Activated CD8-positive, alpha-beta memory T cell treated with anti-CD3 and anti-CD28 coated beads, Interleukin-2, amount 10 ng/mL, durations not matched to agents 7 days and 5 days (primary cell): ENCODE results near the gene SCRT2. TPM values are rescaled to one million over a fixed set of nuclear protein-coding genes. Genes with fewer than 3 reads are reported as not detected.
"Not testable (repeated sequence)": the region's sequence is repeated elsewhere in the genome, so short reads cannot be mapped to it uniquely, and the experiment has no call there.

Experiments
- ATAC-seq: fragments of 150-1000 bp; cut with Tn5 transposase; one replicate; pipeline ENCODE4 v1.10.0; 2021; ENCODE audit warnings: moderate library complexity
- CTCF ChIA-PET: fragments of 350-600 bp; sonication (Branson Sonifier 250); formaldehyde crosslinking; loops from one replicate; lab custom pipeline; 2021; ENCODE audit warnings: antibody characterized with exemption; lab: Charles Lee
- DNase-seq: peaks from one replicate; pipeline ENCODE4 v3.0.0-alpha.2; 2020
- H3K27ac Mint-ChIP-seq: one replicate; pipeline ENCODE4 v1.8.0; 2021; ENCODE audit warnings: mild to moderate bottlenecking, mixed read lengths
- H3K27me3 Mint-ChIP-seq: one replicate; pipeline ENCODE4 v1.8.0; 2021; ENCODE audit warnings: mixed read lengths
- H3K36me3 Mint-ChIP-seq: one replicate; pipeline ENCODE4 v1.8.0; 2021; ENCODE audit warnings: mild to moderate bottlenecking, mixed read lengths
- H3K4me1 Mint-ChIP-seq: one replicate; pipeline ENCODE4 v1.8.0; 2021; ENCODE audit warnings: mixed read lengths
- H3K4me3 Mint-ChIP-seq: one replicate; pipeline ENCODE4 v1.8.0; 2021; ENCODE audit warnings: mild to moderate bottlenecking, moderate library complexity, mixed read lengths
- H3K9me3 Mint-ChIP-seq: one replicate; pipeline ENCODE4 v1.8.0; 2022; ENCODE audit warnings: low read depth, mixed read lengths
- total RNA-seq, 2 experiments: library from RNA; stranded (reverse); gene quantifications; one replicate each; pipeline ENCODE4 v1.2.3, GENCODE V29; 2021

The SCRT2 gene
- total RNA-seq, 2 experiments from 2014 or later: not detected

DNA sequence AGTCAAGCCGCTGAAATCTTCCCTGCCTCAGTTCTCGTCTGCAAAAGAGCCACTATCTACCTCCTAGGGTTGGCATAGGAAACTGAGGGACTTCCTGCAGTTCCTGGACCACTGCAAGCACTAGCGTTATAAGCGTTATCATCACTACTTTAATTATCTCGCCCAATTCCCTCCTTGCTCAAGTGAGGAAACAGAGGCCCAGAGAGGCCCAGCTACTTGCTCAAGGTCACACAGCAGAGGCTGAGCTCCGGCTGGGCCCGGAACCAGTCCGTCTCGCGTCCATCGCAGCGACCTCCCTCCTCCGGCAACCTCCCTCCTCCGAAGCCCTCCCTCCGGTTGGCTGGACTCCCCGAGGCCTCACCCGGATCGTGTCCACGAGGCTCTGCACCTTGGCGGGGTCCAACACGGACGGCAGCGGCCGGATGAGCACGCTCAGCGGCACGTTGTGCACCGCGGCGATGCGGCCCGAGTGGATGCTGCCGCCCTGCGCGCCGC is 22.9 kb downstream of the SCRT2 start:
- DNase-seq (peak; percentile 59), ATAC-seq (peak; percentile 31)
- H3K36me3 Mint-ChIP-seq: peaks cover 21% of the 10 kb centered on the region
- H3K27me3 Mint-ChIP-seq: peaks cover 10% of the 10 kb centered on the region
- H3K4me3 Mint-ChIP-seq: peak overlapping the region; percentile 82
- peak overlapping the region; percentile 85 for H3K27ac Mint-ChIP-seq
- CTCF ChIA-PET: interaction anchor here (1.2 kb wide), 2 partner anchors 15 to 90 kb away, joined by 3 to 5 read pairs; no protein-coding TSS in a partner anchor
- no peaks in the 10 kb centered on the region for H3K9me3 Mint-ChIP-seq
- H3K4me1 Mint-ChIP-seq: peaks cover 26% of the 10 kb centered on the region

DNA sequence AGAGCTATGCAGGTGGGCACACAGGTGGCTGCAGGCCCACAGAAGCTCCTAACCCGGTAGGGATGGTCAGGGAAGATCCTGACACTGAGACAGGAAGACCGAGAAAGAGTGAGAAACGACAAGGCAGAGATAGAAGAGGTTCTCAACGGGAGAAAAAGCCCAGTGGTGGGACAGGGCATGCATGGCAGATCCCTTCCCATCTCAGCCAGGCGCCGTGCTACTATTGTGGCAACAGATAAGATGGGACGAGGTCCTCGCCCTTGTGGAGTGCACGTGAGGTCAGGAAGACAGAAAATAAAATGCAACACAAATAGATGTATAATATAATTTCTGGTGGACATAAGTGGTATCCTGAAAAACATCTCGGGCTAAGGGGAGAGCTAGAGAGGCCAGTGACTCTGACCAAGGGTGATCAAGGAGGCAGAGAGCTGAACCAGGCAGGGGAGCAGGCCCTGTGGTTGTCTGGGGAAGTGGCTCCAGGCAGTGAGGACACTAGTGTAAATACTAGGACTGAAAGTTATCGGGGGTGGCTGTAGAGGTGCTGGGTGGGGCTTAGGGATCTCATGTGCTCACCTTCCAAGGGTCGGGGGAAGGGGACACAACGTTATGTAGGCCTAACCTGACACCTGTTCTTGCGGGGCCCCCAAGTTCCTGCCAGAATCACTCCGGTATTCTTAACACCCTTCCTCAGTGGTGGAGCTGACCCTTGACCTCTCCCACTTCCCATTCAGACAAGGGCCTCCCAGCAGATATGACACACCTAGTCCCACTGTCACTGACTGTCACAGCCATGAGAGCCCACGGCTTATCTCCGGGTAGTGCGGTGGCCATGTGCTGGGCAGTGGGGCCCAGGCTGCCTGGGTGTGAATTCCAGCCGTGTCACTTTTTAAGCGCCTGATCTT is 23.6 kb downstream of the SCRT2 start:
- Mint-ChIP-seq H3K4me1 (peaks cover 26% of the 10 kb centered on the region), H3K27me3 (peaks cover 7% of the 10 kb centered on the region), H3K36me3 (peaks cover 26% of the 10 kb centered on the region), H3K4me3 (peak overlapping the region; percentile 82), H3K9me3 (no peaks in the 10 kb centered on the region), H3K27ac (peak overlapping the region; percentile 85)
- CTCF ChIA-PET: interaction anchor here (1.2 to 2.1 kb wide), 3 partner anchors 12 to 89 kb away, joined by 3 to 6 read pairs (median 5); no protein-coding TSS in a partner anchor
- DNase-seq (peak; percentile 43), ATAC-seq (peak; percentile 6)

DNA sequence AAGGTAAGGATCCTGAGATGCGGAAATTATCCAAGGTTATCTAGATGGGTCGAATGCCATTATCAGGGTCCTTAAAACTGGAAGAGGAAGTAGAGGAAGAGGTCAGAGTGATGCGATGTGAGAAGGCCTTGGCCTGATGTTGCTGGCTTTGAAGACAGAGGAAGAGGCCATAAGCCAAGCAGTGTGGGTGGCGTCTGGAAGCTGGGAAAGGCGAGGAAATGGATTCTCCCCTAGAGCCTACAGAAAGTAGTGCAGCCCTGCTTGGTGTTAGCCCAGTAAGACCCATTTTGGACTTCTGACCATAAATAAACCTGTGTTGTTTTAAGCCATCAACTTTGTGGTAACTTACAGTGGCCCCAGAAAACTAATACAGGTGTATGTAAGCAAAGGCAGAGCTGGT is 24.6 kb downstream of the SCRT2 start:
- ATAC-seq (no peak), DNase-seq (no peak)
- no peaks in the 10 kb centered on the region for H3K9me3 Mint-ChIP-seq
- H3K4me3 Mint-ChIP-seq: peak overlapping the region; percentile 9
- H3K4me1 Mint-ChIP-seq: peaks cover 26% of the 10 kb centered on the region
- no peak overlapping the region for H3K27ac Mint-ChIP-seq
- H3K36me3 Mint-ChIP-seq: peaks cover 26% of the 10 kb centered on the region
- peaks cover 3% of the 10 kb centered on the region for H3K27me3 Mint-ChIP-seq
- CTCF ChIA-PET: interaction anchor here (2.1 kb wide), 1 partner anchor 11 kb away, joined by 6 read pairs; no protein-coding TSS in a partner anchor

DNA sequence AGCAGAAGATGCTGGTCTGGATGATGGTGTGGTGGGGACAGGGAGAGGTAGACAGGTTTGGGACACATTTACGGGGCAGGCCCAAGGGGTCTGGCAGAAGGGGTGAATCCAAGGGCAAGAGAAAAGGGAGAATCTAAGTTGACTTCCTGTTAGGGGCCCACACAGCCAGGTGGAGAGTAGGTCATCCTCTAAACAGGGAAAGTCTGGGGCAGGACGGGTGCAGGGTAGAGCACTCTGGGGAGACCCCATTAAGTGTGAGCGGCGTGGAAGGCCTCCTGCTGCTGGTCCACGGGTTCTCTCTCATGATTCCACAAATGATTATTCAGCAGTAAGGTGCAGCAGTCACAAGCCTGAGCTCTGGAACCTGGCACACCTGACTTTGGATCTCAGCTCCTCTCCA is 25.3 kb downstream of the SCRT2 start:
- Mint-ChIP-seq H3K36me3 (peaks cover 26% of the 10 kb centered on the region), H3K27me3 (no peaks in the 10 kb centered on the region), H3K27ac (no peak overlapping the region), H3K9me3 (no peaks in the 10 kb centered on the region), H3K4me3 (no peak overlapping the region), H3K4me1 (peaks cover 32% of the 10 kb centered on the region)
- DNase-seq (no peak), ATAC-seq (no peak)
- CTCF ChIA-PET: interaction anchor here (2.1 kb wide), 1 partner anchor 10 kb away, joined by 6 read pairs; no protein-coding TSS in a partner anchor

DNA sequence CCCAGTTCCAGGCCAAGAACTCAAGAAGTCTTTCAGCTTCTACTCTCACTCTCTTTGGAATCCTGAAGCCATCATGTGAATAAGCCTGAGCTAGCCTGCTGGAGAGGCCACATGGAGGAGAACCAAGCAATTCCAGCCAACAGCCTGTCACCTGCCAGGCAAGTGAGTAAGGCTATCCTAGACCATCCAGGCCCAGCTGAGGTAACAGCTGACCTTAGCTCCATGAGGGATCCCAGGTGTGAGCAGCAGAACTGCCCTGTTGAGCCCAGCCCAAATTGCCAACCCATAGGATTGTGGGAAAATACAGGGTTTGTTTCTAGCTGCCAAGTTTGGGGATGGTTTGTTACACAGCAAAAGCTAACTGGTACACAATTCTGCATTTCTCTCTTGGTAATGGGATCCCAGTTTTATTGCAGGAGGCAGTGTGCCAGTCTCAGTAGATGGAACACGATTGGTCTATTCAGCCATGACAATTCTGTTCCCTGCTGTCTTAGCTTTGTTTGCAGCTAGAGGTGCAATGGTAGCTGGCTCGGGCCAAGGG is 28.1 kb downstream of the SCRT2 start:
- Mint-ChIP-seq H3K4me1 (peaks cover 24% of the 10 kb centered on the region), H3K9me3 (no peaks in the 10 kb centered on the region), H3K4me3 (no peak overlapping the region), H3K27me3 (peaks cover 9% of the 10 kb centered on the region), H3K36me3 (peaks cover 26% of the 10 kb centered on the region), H3K27ac (no peak overlapping the region)
- CTCF ChIA-PET: interaction anchor here (1.2 to 4.4 kb wide), 3 partner anchors 20 to 85 kb away, joined by 3 to 55 read pairs (median 3); no protein-coding TSS in a partner anchor
- DNase-seq (no peak), ATAC-seq (no peak)

DNA sequence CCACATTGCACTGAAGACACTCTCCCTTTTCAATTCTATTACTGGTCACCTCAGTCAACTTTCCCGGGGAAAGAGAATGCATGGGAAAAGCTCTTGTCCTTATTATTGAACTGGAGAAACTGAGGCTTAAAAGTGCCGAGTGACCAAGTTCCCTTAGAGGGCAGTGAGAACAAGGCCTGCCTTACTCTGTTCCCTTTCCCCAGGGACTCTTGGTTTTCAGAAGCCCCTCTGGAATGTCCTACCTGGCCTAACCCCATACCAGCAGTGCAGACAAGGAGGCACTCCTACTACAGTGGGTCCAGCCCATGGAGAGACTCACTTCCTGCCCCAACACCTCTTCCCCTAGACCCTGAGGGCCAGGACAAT is 28.8 kb downstream of the SCRT2 start:
- no peak overlapping the region for H3K4me3 Mint-ChIP-seq
- peaks cover 26% of the 10 kb centered on the region for H3K36me3 Mint-ChIP-seq
- H3K27ac Mint-ChIP-seq: no peak overlapping the region
- DNase-seq (no peak), ATAC-seq (no peak)
- CTCF ChIA-PET: interaction anchor here (1.2 to 4.4 kb wide), 5 partner anchors 10 to 284 kb away, joined by 3 to 55 read pairs (median 4); no protein-coding TSS in a partner anchor
- peaks cover 17% of the 10 kb centered on the region for H3K4me1 Mint-ChIP-seq
- H3K27me3 Mint-ChIP-seq: peaks cover 9% of the 10 kb centered on the region
- no peaks in the 10 kb centered on the region for H3K9me3 Mint-ChIP-seq

DNA sequence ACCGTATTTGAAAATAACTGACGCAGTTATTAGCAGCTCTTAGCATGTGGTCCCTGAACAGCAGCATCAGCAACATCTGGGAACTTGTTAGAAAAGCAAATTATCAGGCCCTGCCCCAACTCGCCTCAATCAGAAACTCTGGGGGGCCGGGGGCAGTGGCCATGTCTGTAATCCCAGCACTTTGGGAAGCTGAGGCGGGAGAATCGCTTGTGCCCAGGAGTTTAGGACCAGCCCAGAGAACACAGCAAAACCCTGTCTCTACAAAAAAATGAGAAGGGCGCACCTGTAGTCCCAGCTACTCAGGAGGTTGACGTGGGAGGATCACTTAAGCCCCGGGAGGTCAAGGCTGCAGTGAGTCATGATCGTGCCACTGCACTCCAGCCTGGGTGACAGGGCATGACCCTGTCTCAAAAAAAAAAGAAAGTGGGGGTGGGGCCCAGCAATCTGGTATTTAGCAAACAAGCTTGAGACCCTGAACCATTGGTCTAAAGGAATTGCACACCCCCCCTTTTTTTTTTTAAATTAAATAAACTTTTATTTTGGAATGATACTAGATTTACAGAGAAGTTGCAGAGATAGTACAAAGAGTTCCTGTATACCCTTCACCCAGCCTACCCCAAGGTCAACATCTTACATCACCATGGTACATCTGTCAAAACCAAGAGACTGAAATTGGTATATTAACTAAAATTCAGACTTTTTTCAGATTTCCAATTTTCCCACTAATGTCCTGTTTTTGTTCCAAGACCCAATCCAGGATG is 29.3 kb downstream of the SCRT2 start:
- H3K9me3 Mint-ChIP-seq: no peaks in the 10 kb centered on the region
- CTCF ChIA-PET: interaction anchor here (0.6 to 4.4 kb wide), 43 partner anchors 8 to 444 kb away, joined by 3 to 55 read pairs (median 4); partner anchors contain the start of genes CSNK2A1, TBC1D20 and TRIB3
- no peak overlapping the region for H3K4me3 Mint-ChIP-seq
- peaks cover 26% of the 10 kb centered on the region for H3K36me3 Mint-ChIP-seq
- no peak for ATAC-seq
- no peak for DNase-seq
- H3K27ac Mint-ChIP-seq: no peak overlapping the region
- peaks cover 16% of the 10 kb centered on the region for H3K4me1 Mint-ChIP-seq
- peaks cover 11% of the 10 kb centered on the region for H3K27me3 Mint-ChIP-seq

DNA sequence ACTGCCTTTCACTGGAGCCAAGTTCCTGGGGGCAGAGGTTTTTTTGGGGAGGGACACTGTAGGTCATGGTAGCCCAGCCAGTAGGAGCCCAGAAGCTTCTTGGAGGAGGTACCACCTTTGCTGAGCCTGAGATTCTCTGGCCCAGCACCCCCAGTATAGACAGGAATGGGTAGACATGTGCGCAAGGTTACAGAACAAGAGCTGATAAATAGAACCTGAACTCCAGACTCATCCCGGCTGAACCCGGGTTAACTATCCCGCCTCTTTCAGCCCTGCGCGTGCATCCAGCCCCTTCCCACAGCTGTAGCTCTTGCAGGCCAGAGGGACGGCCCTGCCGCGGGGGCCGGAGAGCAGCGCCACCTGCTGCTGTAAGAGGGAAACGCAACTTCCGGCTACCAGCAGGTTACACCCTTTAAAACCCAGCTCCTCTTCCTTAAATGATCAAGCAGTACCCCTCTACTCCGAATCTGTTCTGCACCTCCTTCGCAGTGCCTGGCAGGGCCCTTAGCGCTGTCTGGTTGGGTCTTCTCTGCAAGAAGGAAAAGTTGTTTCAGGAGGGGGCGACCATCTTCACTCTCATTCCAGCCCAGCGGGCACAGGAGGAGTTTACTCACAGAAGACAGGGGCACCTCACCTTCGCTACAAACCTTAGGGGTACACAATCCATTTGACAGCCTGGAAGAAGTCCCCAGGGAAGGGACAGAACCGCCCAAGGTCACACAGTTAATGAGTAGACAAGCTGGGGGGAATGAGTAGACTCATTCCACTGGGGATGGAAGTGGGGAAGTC is 30.1 kb downstream of the SCRT2 start:
- peaks cover 24% of the 10 kb centered on the region for H3K36me3 Mint-ChIP-seq
- H3K27ac Mint-ChIP-seq: peak overlapping the region; percentile 26
- H3K4me3 Mint-ChIP-seq: no peak overlapping the region
- peaks cover 11% of the 10 kb centered on the region for H3K27me3 Mint-ChIP-seq
- CTCF ChIA-PET: interaction anchor here (0.6 to 4.4 kb wide), 48 partner anchors 9 to 443 kb away, joined by 3 to 55 read pairs (median 4); partner anchors contain the start of genes CSNK2A1, TBC1D20 and TRIB3
- DNase-seq: peak; percentile 76
- no peaks in the 10 kb centered on the region for H3K9me3 Mint-ChIP-seq
- H3K4me1 Mint-ChIP-seq: peaks cover 11% of the 10 kb centered on the region
- peak; percentile 88 for ATAC-seq

DNA sequence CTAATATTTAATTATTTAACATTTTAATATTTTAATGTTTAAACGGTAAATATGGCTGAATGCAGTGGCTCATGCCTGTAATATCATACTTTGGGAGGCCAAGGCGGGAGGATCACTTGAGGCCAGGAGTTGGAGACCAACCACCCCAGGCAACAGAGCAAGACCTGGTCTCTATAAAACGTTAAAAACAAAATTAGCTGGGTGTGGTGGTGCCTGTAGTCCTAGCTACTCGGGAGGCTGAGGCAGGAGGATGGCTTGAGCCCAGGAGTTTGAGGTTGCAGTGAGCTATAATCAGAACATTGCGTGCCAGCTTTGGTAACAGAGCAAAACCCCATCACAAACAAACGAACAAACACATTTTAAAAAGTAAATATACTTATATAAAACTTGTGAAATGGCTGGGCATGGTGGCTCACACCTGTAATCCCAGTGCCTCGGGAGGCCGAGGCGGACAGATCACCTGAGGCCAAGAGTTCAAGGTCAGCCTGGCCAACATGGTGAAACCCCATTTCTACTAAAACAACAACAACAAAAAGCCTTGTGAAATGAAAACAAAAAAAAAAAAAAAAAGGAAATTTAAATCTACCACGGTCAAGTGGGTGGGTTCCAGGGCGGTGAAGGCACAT is 30.8 kb downstream of the SCRT2 start:
- Mint-ChIP-seq H3K4me1 (peaks cover 8% of the 10 kb centered on the region), H3K27ac (no peak overlapping the region), H3K27me3 (peaks cover 11% of the 10 kb centered on the region), H3K36me3 (peaks cover 20% of the 10 kb centered on the region), H3K9me3 (no peaks in the 10 kb centered on the region), H3K4me3 (no peak overlapping the region)
- ATAC-seq (no peak), DNase-seq (no peak)
- CTCF ChIA-PET: interaction anchor here (0.7 to 4.4 kb wide), 39 partner anchors 10 to 442 kb away, joined by 3 to 55 read pairs (median 4); partner anchors contain the start of genes CSNK2A1, TBC1D20 and TRIB3

DNA sequence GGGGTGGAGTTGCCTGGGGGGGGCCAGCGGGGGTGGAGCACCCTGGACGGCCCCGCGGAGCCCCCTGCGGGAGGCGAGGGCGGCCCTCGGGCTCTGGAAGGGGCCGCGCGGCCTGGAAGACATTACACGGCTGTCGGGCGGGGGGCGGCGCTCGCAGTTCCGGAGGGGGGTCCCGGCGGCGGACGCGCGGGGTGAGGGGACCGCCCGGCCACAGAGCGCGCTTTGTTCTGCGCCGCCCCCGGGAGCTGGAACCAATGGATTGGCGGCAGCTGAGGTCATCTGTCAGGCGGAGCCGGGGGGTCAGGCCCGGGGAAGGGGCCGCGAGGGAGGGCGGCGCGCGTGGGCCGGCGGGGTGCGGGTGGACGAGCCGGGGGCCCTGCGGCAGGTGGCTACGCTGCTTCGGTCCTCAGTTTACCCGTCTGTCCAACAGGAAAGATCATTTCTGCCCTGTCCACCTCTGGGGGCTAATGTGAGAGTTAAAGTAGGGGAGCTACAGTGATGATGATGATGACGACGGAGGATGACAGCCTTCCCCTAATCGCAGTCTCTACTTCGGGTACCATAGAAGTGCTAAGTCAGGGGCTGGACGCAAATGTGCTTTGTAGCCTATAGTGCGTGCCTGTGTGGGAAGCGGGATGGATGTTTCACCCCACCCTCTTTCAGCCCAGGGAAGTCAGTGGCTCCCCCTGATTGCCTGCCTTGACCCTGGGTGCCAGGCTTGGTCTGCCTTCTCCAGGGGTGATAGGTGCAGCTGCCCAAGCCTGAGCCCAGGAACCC is 33.0 kb downstream of the SCRT2 start:
- DNase-seq (no peak), ATAC-seq (no peak)
- H3K4me1 Mint-ChIP-seq: peaks cover 8% of the 10 kb centered on the region
- peaks cover 4% of the 10 kb centered on the region for H3K36me3 Mint-ChIP-seq
- no peak overlapping the region for H3K4me3 Mint-ChIP-seq
- CTCF ChIA-PET: no interaction called here
- no peaks in the 10 kb centered on the region for H3K9me3 Mint-ChIP-seq
- no peak overlapping the region for H3K27ac Mint-ChIP-seq
- peaks cover 15% of the 10 kb centered on the region for H3K27me3 Mint-ChIP-seq

DNA sequence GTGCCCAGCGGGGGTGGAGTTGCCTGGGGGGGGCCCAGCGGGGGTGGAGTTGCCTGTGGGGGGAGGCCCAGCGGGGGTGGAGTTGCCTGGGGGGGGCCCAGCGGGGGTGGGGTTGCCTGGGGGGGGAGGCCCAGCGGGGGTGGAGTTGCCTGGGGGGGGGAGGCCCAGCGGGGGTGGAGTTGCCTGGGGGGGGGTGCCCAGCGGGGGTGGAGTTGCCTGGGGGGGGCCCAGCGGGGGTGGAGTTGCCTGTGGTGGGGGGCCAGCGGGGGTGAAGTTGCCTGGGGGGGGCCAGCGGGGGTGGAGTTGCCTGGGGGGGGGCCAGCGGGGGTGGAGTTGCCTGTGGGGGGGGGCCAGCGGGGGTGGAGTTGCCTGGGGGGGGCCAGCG is 33.6 kb downstream of the SCRT2 start:
- H3K9me3 Mint-ChIP-seq, DNase-seq, H3K27ac Mint-ChIP-seq, CTCF ChIA-PET, H3K4me1 Mint-ChIP-seq, ATAC-seq, H3K4me3 Mint-ChIP-seq, H3K36me3 Mint-ChIP-seq: not testable (repeated sequence)
- H3K27me3 Mint-ChIP-seq: peaks cover 19% of the 10 kb centered on the region
